Measurements from ENCODE around the gene SOX11.

Gene SOX11

DNA sequence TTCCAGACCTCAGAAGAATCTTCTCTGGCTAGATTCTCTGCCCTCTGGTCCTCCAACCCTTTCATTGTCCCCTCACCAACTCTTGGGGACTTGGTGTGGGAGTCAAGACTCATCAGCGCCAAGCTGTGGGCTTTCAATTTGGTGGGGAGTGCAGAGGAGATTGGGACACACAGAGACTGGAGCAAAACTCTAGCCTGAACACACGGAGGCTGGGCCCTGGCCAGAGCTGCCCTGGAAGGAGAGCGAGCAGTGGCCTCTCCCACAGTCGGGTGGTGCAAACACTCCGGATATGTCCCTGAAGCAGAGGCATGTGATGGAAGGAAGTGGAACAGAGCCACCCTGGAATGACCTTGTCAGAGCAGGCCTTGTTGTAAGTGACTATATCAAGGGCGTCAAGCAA, 8.7 kb upstream of the SOX11 start:
- no peak for DNase-seq (ENCODE audit: extremely low read depth, low read depth)
- TF ChIP-seq, protein P1, sequence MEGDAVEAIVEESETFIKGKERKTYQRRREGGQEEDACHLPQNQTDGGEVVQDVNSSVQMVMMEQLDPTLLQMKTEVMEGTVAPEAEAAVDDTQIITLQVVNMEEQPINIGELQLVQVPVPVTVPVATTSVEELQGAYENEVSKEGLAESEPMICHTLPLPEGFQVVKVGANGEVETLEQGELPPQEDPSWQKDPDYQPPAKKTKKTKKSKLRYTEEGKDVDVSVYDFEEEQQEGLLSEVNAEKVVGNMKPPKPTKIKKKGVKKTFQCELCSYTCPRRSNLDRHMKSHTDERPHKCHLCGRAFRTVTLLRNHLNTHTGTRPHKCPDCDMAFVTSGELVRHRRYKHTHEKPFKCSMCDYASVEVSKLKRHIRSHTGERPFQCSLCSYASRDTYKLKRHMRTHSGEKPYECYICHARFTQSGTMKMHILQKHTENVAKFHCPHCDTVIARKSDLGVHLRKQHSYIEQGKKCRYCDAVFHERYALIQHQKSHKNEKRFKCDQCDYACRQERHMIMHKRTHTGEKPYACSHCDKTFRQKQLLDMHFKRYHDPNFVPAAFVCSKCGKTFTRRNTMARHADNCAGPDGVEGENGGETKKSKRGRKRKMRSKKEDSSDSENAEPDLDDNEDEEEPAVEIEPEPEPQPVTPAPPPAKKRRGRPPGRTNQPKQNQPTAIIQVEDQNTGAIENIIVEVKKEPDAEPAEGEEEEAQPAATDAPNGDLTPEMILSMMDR (IDR thresholded peaks at IDR 0.05; ENCODE audit: low read depth, low read length), result no peak

DNA sequence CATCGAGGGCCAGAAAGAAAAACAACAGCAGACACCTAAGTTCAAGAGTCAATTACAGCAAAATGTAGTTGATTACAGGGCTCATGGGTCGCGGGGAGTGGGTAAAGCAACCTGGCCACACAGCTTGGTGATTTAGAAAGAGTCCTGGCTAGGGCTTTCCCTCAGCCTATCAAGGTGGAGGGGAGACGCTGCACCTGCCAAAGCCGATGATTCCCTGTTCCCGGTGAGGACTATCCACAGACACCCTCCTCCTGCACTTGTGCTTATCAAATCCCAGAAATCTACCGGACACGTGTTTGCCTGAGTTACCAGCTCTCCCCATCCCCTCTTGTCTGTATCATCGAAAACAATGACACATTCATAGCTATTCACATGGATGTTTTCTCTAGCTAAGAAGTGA, 7.0 kb upstream of the SOX11 start:
- no peak for DNase-seq (ENCODE audit: extremely low read depth, low read depth)
- TF ChIP-seq, protein P1 (IDR thresholded peaks at IDR 0.05; ENCODE audit: low read depth, low read length), result no peak

DNA sequence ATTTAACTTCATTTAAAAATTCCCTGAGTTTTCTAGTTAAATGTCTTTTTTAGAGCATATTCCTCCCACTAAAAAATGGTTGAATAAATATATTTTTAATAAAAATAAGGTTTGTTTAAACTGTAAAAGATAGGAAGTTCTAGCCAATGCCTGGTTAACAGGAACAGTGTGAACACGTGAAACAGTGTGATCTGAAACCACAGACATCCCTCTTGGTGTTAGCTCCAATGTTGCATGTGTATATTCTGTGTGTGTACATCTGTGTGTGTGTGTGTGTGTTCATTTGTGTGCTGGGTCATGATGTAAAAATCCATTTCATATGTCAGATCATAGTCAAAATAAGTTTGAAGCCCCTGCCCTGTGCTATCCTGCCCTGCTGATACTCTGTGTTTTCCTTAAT, 6.1 kb upstream of the SOX11 start:
- TF ChIP-seq, protein P1 (IDR thresholded peaks at IDR 0.05; ENCODE audit: low read depth, low read length), result no peak
- DNase-seq (ENCODE audit: extremely low read depth, low read depth), result no peak

DNA sequence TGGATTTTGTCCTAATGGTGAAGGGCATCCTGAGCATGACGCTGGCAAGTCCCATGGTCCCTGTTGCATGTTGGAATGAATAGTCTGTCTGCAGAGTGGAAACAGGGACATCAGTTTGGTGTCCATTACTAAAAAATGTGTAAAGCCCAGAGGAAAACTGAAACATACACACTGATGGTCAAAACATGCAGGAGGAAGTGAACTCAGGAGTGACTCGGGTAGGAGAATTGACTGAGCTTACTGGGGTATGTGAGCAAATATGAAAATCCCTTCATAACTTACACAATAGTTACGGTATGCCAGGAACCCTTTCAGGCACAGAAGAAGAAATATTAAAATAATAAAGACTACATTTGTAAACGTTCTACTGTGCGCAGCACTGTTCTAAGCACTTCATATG, 5.6 kb upstream of the SOX11 start:
- TF ChIP-seq, protein P1 (IDR thresholded peaks at IDR 0.05; ENCODE audit: low read depth, low read length), result no peak
- no peak for DNase-seq (ENCODE audit: extremely low read depth, low read depth)

DNA sequence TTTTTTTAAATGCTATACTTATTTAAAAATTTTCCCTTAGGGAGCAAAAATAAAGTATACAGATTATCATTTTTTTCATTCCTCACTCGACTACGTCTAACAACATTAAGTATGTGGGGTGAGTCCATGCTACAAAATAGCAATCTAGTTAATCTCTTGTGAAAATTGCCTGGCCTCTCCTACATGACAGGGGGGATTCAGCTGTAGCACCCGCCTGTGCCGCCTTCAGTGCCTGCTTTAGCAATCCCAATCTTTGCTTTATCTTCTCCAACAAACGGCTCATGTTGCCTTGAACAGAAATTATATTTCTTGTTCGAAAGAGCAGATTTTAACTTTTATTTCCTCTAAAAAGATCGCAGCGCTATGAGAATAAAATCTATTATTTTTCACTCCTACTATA, 2.4 kb upstream of the SOX11 start:
- TF ChIP-seq, protein P1 (IDR thresholded peaks at IDR 0.05; ENCODE audit: low read depth, low read length), result no peak
- no peak for DNase-seq (ENCODE audit: extremely low read depth, low read depth)

DNA sequence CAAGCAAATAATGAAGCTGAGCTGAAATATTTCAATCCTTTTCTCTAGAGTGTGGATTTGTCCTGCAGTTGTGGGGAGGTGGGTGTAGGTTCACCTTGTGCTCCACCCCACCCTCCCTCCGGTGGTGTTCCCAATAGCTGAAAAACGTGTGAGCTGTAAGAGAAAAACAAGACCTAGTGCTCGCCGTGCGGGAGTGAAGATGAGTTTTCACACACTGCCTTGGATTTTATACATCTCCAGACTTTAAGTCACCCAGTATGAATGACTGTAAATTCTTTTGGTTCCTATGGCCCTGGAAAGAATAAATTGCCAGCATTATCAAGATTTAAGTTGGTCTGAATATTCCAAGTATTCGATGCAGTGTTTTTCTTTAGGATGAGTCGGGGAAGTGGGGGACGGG, 1.9 kb upstream of the SOX11 start:
- DNase-seq (ENCODE audit: extremely low read depth, low read depth), result no peak
- TF ChIP-seq, protein P1 (IDR thresholded peaks at IDR 0.05; ENCODE audit: low read depth, low read length), result no peak

DNA sequence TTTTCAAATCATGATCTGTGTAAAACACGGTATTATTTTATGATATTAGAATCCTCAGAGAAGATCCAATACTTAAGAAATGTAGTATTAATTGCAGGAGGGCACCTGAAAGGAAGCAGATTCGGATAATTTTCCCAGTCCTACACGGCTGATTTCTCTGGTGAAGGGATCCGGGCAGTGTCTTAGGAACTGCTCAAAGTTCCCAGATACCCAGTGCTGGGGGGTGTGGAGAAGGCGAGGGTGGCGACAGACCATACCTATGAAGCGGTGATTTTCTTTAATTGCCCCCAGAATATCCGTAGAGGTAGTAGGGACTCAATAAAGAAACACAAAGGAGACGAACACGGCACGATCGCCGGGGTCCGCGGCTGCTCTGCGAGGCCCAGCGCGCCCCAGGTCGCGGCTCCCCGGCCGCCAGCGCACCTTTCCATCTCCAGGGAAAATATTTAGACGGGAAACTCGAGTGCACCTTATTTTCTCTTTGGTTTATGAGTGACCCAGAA, 1.4 kb upstream of the SOX11 start:
- no peak for DNase-seq (ENCODE audit: extremely low read depth, low read depth)
- TF ChIP-seq, protein P1 (IDR thresholded peaks at IDR 0.05; ENCODE audit: low read depth, low read length), result no peak
